Measurements from ENCODE around the gene EVA1C.
"Not testable (repeated sequence)": the region's sequence is repeated elsewhere in the genome, so short reads cannot be mapped to it uniquely, and the experiment has no call there.

EVA1C gene

GRCh38 chr21:32366191-32366590 lies 46.3 kb upstream of the EVA1C start:
- H3K4me1 ChIP-seq (ENCODE audit: insufficient read depth, low read length, poor library complexity, severe bottlenecking) = no peaks in the 10 kb centered on the region
- H4K20me1 ChIP-seq (ENCODE audit: insufficient read depth, low read length, poor library complexity, severe bottlenecking) = no peaks in the 10 kb centered on the region

GRCh38 chr21:32367158-32367557 lies 45.3 kb upstream of the EVA1C start:
- no peak overlapping the region for H2AFZ ChIP-seq (ENCODE audit: low read length)
- H3K4me1 ChIP-seq (ENCODE audit: insufficient read depth, low read length, poor library complexity, severe bottlenecking) = no peaks in the 10 kb centered on the region
- H3K9ac ChIP-seq (ENCODE audit: low read depth, low read length, poor library complexity, severe bottlenecking) = no peak overlapping the region
- no peak overlapping the region for H3K4me2 ChIP-seq (ENCODE audit: low read depth, low read length, poor library complexity, severe bottlenecking)
- no peaks in the 10 kb centered on the region for H4K20me1 ChIP-seq (ENCODE audit: insufficient read depth, low read length, poor library complexity, severe bottlenecking)
- no peaks in the 10 kb centered on the region for H3K9me2 ChIP-seq (replicated peaks; ENCODE audit: low read depth, low read length)
- H3K27me3 ChIP-seq (ENCODE audit: insufficient read depth, low read length, poor library complexity, severe bottlenecking) = no peaks in the 10 kb centered on the region
- no peak overlapping the region for H3K4me3 ChIP-seq (ENCODE audit: low read length, poor library complexity, severe bottlenecking)
- no peaks in the 10 kb centered on the region for H3K79me2 ChIP-seq (ENCODE audit: insufficient read depth, low read length)
- no peak for TF ChIP-seq CTCF (conservative IDR thresholded peaks at IDR 0.05; ENCODE audit: low read length)
- TF ChIP-seq EZH2phosphoT487 (IDR thresholded peaks at IDR 0.05; ENCODE audit: borderline replicate concordance) = no peak
- peaks cover 7% of the 10 kb centered on the region; the same call in 1 of the 2 replicates for H3K36me3 ChIP-seq (ENCODE audit: insufficient read depth, low read length)
- H3F3A ChIP-seq (ENCODE audit: low read depth) = no peaks in the 10 kb centered on the region
- H3K9me3 ChIP-seq (ENCODE audit: insufficient read depth, low read depth, low read length) = no peaks in the 10 kb centered on the region

More at GRCh38 chr21:32366191-32366590, 46.3 kb upstream of the EVA1C start:
- no peak overlapping the region for H2AFZ ChIP-seq (ENCODE audit: low read length)
- TF ChIP-seq EZH2phosphoT487 (IDR thresholded peaks at IDR 0.05; ENCODE audit: borderline replicate concordance) = no peak
- no peaks in the 10 kb centered on the region for H3K79me2 ChIP-seq (ENCODE audit: insufficient read depth, low read length)
- H3K9ac ChIP-seq (ENCODE audit: low read depth, low read length, poor library complexity, severe bottlenecking) = no peak overlapping the region
- no peak overlapping the region for H3K4me2 ChIP-seq (ENCODE audit: low read depth, low read length, poor library complexity, severe bottlenecking)
- no peaks in the 10 kb centered on the region for H3K9me2 ChIP-seq (replicated peaks; ENCODE audit: low read depth, low read length)
- no peaks in the 10 kb centered on the region for H3K9me3 ChIP-seq (ENCODE audit: insufficient read depth, low read depth, low read length)
- no peak overlapping the region for H3K4me3 ChIP-seq (ENCODE audit: low read length, poor library complexity, severe bottlenecking)
- H3F3A ChIP-seq (ENCODE audit: low read depth) = no peaks in the 10 kb centered on the region
- no peaks in the 10 kb centered on the region for H3K27me3 ChIP-seq (ENCODE audit: insufficient read depth, low read length, poor library complexity, severe bottlenecking)
- H3K36me3 ChIP-seq (ENCODE audit: insufficient read depth, low read length) = peaks cover 11% of the 10 kb centered on the region; the same call in 1 of the 2 replicates

- no peaks in the 10 kb centered on the region for H3K27me3 ChIP-seq (ENCODE audit: insufficient read depth, low read length, poor library complexity, severe bottlenecking)
- no peaks in the 10 kb centered on the region for H4K20me1 ChIP-seq (ENCODE audit: insufficient read depth, low read length, poor library complexity, severe bottlenecking)
- H2AFZ ChIP-seq (ENCODE audit: low read length) = no peak overlapping the region
- no peaks in the 10 kb centered on the region for H3K79me2 ChIP-seq (ENCODE audit: insufficient read depth, low read length)
- no peaks in the 10 kb centered on the region for H3K9me3 ChIP-seq (ENCODE audit: insufficient read depth, low read depth, low read length)
- H3K4me2 ChIP-seq (ENCODE audit: low read depth, low read length, poor library complexity, severe bottlenecking) = no peak overlapping the region
- TF ChIP-seq EZH2phosphoT487 (IDR thresholded peaks at IDR 0.05; ENCODE audit: borderline replicate concordance) = no peak
- TF ChIP-seq CTCF (conservative IDR thresholded peaks at IDR 0.05; ENCODE audit: low read length) = no peak
- no peak overlapping the region for H3K4me3 ChIP-seq (ENCODE audit: low read length, poor library complexity, severe bottlenecking)
- peaks cover 11% of the 10 kb centered on the region; the same call in 1 of the 2 replicates for H3K36me3 ChIP-seq (ENCODE audit: insufficient read depth, low read length)
- no peaks in the 10 kb centered on the region for H3K9me2 ChIP-seq (replicated peaks; ENCODE audit: low read depth, low read length)
- H3K9ac ChIP-seq (ENCODE audit: low read depth, low read length, poor library complexity, severe bottlenecking) = no peak overlapping the region
- no peaks in the 10 kb centered on the region for H3K4me1 ChIP-seq (ENCODE audit: insufficient read depth, low read length, poor library complexity, severe bottlenecking)
- H3F3A ChIP-seq (ENCODE audit: low read depth) = no peaks in the 10 kb centered on the region
Observed at GRCh38 chr21:32368386-32368785, 44.1 kb upstream of the EVA1C start.

GRCh38 chr21:32368961-32369360 lies 43.5 kb upstream of the EVA1C start:
- H3K4me1 ChIP-seq (ENCODE audit: insufficient read depth, low read length, poor library complexity, severe bottlenecking); H3K9me2 ChIP-seq (replicated peaks; ENCODE audit: low read depth, low read length); H4K20me1 ChIP-seq (ENCODE audit: insufficient read depth, low read length, poor library complexity, severe bottlenecking); H3K9me3 ChIP-seq (ENCODE audit: insufficient read depth, low read depth, low read length); H3K27me3 ChIP-seq (ENCODE audit: insufficient read depth, low read length, poor library complexity, severe bottlenecking); H3K4me2 ChIP-seq (ENCODE audit: low read depth, low read length, poor library complexity, severe bottlenecking); H3K79me2 ChIP-seq (ENCODE audit: insufficient read depth, low read length); H3K9ac ChIP-seq (ENCODE audit: low read depth, low read length, poor library complexity, severe bottlenecking); H2AFZ ChIP-seq (ENCODE audit: low read length); H3F3A ChIP-seq (ENCODE audit: low read depth); H3K4me3 ChIP-seq (ENCODE audit: low read length, poor library complexity, severe bottlenecking): not testable (repeated sequence)
- peaks cover 11% of the 10 kb centered on the region; the same call in 1 of the 2 replicates for H3K36me3 ChIP-seq (ENCODE audit: insufficient read depth, low read length)
